KOPT-K1 (cell line): ENCODE results near the gene SELENOI.
"Not testable (repeated sequence)": the region's sequence is repeated elsewhere in the genome, so short reads cannot be mapped to it uniquely, and the experiment has no call there.

Experiments used
- H3K27ac ChIP-seq: fragments of 200-600 bp; sonication (generic); 2 replicates; pipeline ENCODE4 v1.5.1; 2016; ENCODE audit warnings: antibody characterized with exemption, mild to moderate bottlenecking, low read depth, low read length; ENCODE audit not compliant: poor library complexity, severe bottlenecking
- H3K36me3 ChIP-seq: fragments of 200-600 bp; sonication (generic); 2 replicates; pipeline ENCODE4 v1.5.1; 2017; ENCODE audit warnings: antibody characterized with exemption, mild to moderate bottlenecking, low read length, moderate library complexity; ENCODE audit not compliant: insufficient read depth
- H3K9me3 ChIP-seq: fragments of 200-600 bp; sonication (generic); 2 replicates; pipeline ENCODE4 v1.5.1; 2017; ENCODE audit warnings: antibody characterized with exemption, low read length, mild to moderate bottlenecking; ENCODE audit not compliant: insufficient read depth, poor library complexity, severe bottlenecking

Gene SELENOI

GRCh38 chr2:26337298-26337697 is 8.6 kb upstream of the SELENOI start:
- no peaks in the 10 kb centered on the region for H3K9me3 ChIP-seq
- no peaks in the 10 kb centered on the region for H3K36me3 ChIP-seq
- H3K27ac ChIP-seq, result no peak overlapping the region

- Histone ChIP-seq H3K9me3 (no peaks in the 10 kb centered on the region), H3K36me3 (no peaks in the 10 kb centered on the region), H3K27ac (no peak overlapping the region)
Observed at GRCh38 chr2:26340831-26341230, 5.1 kb upstream of the SELENOI start.

GRCh38 chr2:26344581-26345282 is 1.2 kb upstream of the SELENOI start:
- peak overlapping the region; percentile 84 for H3K27ac ChIP-seq
- peaks cover 11% of the 10 kb centered on the region for H3K36me3 ChIP-seq
- H3K9me3 ChIP-seq, result no peaks in the 10 kb centered on the region

GRCh38 chr2:26345283-26345544 is 729 bp upstream of the SELENOI start:
- Histone ChIP-seq H3K27ac (peak overlapping the region; percentile 84), H3K36me3 (peaks cover 14% of the 10 kb centered on the region), H3K9me3 (no peaks in the 10 kb centered on the region)

- Histone ChIP-seq H3K27ac (peak within 1 kb of the TSS; percentile 84), H3K9me3 (no peaks in the 10 kb centered on the region), H3K36me3 (peaks cover 28% of the 10 kb centered on the region)
Observed at GRCh38 chr2:26346454-26347053, 611 bp downstream of the SELENOI start, which contains the start of gene ADGRF3. Gene ADGRF3, minus strand, starts transcription at chr2:26346789. Its CDS starts 555 bp downstream, at chr2:26346234.

- H3K27ac ChIP-seq, result peak overlapping the region; percentile 70
Observed at GRCh38 chr2:26347286-26347865, 1.4 kb downstream of the SELENOI start.

GRCh38 chr2:26349690-26350089 is 3.7 kb downstream of the SELENOI start:
- H3K9me3 ChIP-seq, result no peaks in the 10 kb centered on the region
- peaks cover 49% of the 10 kb centered on the region for H3K36me3 ChIP-seq
- H3K27ac ChIP-seq, result no peak overlapping the region

More at GRCh38 chr2:26347286-26347865, 1.4 kb downstream of the SELENOI start:
- H3K9me3 ChIP-seq, result no peaks in the 10 kb centered on the region
- peaks cover 34% of the 10 kb centered on the region for H3K36me3 ChIP-seq

- Histone ChIP-seq H3K9me3 (no peaks in the 10 kb centered on the region), H3K36me3 (peaks cover 68% of the 10 kb centered on the region), H3K27ac (no peak overlapping the region)
Observed at GRCh38 chr2:26351375-26352090, 5.6 kb downstream of the SELENOI start.

GRCh38 chr2:26352892-26353291 is 6.9 kb downstream of the SELENOI start:
- no peaks in the 10 kb centered on the region for H3K9me3 ChIP-seq
- H3K36me3 ChIP-seq, result peaks cover 80% of the 10 kb centered on the region
- H3K27ac ChIP-seq, result no peak overlapping the region

GRCh38 chr2:26354469-26354868 is 8.5 kb downstream of the SELENOI start:
- peaks cover 84% of the 10 kb centered on the region for H3K36me3 ChIP-seq
- H3K9me3 ChIP-seq, H3K27ac ChIP-seq: not testable (repeated sequence)

GRCh38 chr2:26355038-26355995 is 9.4 kb downstream of the SELENOI start:
- H3K9me3 ChIP-seq, result no peaks in the 10 kb centered on the region
- peaks cover 80% of the 10 kb centered on the region for H3K36me3 ChIP-seq
- no peak overlapping the region for H3K27ac ChIP-seq

GRCh38 chr2:26356111-26356510 is 10.2 kb downstream of the SELENOI start:
- Histone ChIP-seq H3K27ac (no peak overlapping the region), H3K36me3 (peaks cover 78% of the 10 kb centered on the region), H3K9me3 (no peaks in the 10 kb centered on the region)

- H3K27ac ChIP-seq, result no peak overlapping the region
- H3K9me3 ChIP-seq, result no peaks in the 10 kb centered on the region
Observed at GRCh38 chr2:26356771-26357170, 10.8 kb downstream of the SELENOI start.

GRCh38 chr2:26359886-26360473 is 14.0 kb downstream of the SELENOI start:
- peaks cover 60% of the 10 kb centered on the region for H3K36me3 ChIP-seq
- no peak overlapping the region for H3K27ac ChIP-seq
- H3K9me3 ChIP-seq, result no peaks in the 10 kb centered on the region

More at GRCh38 chr2:26356771-26357170, 10.8 kb downstream of the SELENOI start:
- H3K36me3 ChIP-seq, result peaks cover 74% of the 10 kb centered on the region
